ENCODE measurements around the gene MALL. TPM values are rescaled to one million over a fixed set of nuclear protein-coding genes. Genes with fewer than 3 reads are reported as not detected.
"Not testable (repeated sequence)": the region's sequence is repeated elsewhere in the genome, so short reads cannot be mapped to it uniquely, and the experiment has no call there.

Gene MALL
- total and polyA plus RNA-seq, 2 of the 8 experiments (the other 6 are each of a cell fraction or from before 2014, with no cell fraction given) = 3.9 to 8.0 TPM

- H3K4me1 ChIP-seq (replicated peaks in 1 of 4; ENCODE audit: control insufficient read depth in 3 of 4, insufficient read depth in 4 of 4, low read length in 3 of 4); H2BK120ac ChIP-seq (replicated peaks; ENCODE audit: low read depth, low read length); H2AFZ ChIP-seq (ENCODE audit: low read length); H3K9ac ChIP-seq (replicated peaks in 1 of 4; ENCODE audit: extremely low read depth in 1 of 4, low read depth in 3 of 4, low read length in 3 of 4); H2BK20ac ChIP-seq (ENCODE audit: low read length); H3K79me1 ChIP-seq (ENCODE audit: low read depth, low read length); H3K9me3 ChIP-seq (ENCODE audit: insufficient read depth in 2 of 2, low read depth in 1 of 2, low read length in 1 of 2); H3K56ac ChIP-seq (replicated peaks; ENCODE audit: insufficient read length, low read depth, low read length); H3K4me3 ChIP-seq (ENCODE audit: extremely low read depth in 1 of 4, insufficient read depth in 2 of 4, low read depth in 3 of 4, low read length in 4 of 4); H3K18ac ChIP-seq (ENCODE audit: extremely low read depth, low read length); H4K20me1 ChIP-seq (replicated peaks in 1 of 2; ENCODE audit: control insufficient read depth in 1 of 2, insufficient read depth in 2 of 2, low read length in 2 of 2); DNase-seq (ENCODE audit: low read depth in 1 of 2, low spot score in 2 of 2); H3K27ac ChIP-seq (ENCODE audit: low read depth, low read length); CTCF ChIA-PET (ENCODE audit: partially characterized antibody); H3K14ac ChIP-seq (ENCODE audit: insufficient read length); H4K8ac ChIP-seq (ENCODE audit: extremely low read depth, insufficient read depth, low read length); H3K23me2 ChIP-seq (ENCODE audit: low read depth, low read length); H2AK5ac ChIP-seq (ENCODE audit: low read depth, low read length); H3K4me2 ChIP-seq (ENCODE audit: insufficient read depth in 1 of 2, low read depth in 2 of 2, low read length in 2 of 2); H3K23ac ChIP-seq (ENCODE audit: insufficient read length); H4K91ac ChIP-seq (replicated peaks; ENCODE audit: insufficient read length, low read length); H3K79me2 ChIP-seq (ENCODE audit: control insufficient read depth in 1 of 2, insufficient read depth in 2 of 2, low read length in 2 of 2); FAIRE-seq; H2BK15ac ChIP-seq (ENCODE audit: low read length); H4K5ac ChIP-seq (ENCODE audit: insufficient read length, low read depth, low read length); H3K4ac ChIP-seq (replicated peaks; ENCODE audit: insufficient read length, low read depth, low read length); POLR2A ChIA-PET (ENCODE audit: partially characterized antibody); H3K27me3 ChIP-seq (replicated peaks in 1 of 4; ENCODE audit: control insufficient read depth in 3 of 4, extremely low read depth in 1 of 4, insufficient read depth in 3 of 4, low read length in 3 of 4); H2BK5ac ChIP-seq (ENCODE audit: low read depth, low read length); H3K36me3 ChIP-seq (ENCODE audit: control insufficient read depth in 2 of 4, insufficient read depth in 4 of 4, low read length in 3 of 4); H2BK12ac ChIP-seq (ENCODE audit: low read depth, low read length): not testable (repeated sequence)
- no CpG with 5 or more reads among the region's 2 CpGs for WGBS, 2 experiments (ENCODE audit: extremely low coverage in 1 of 2, insufficient coverage in 1 of 2, insufficient read length in 1 of 2, insufficient replicate concordance in 2 of 2, low coverage in 1 of 2, low lambda C conversion rate in 2 of 2, missing lambda C conversion rate in 1 of 2)
Observed at GRCh38 chr2:110060550-110060949, 55.1 kb downstream of the MALL start.

GRCh38 chr2:110059694-110060358, 55.8 kb downstream of the MALL start:
- H3K27me3 ChIP-seq (replicated peaks in 1 of 4; ENCODE audit: control insufficient read depth in 3 of 4, extremely low read depth in 1 of 4, insufficient read depth in 3 of 4, low read length in 3 of 4); H4K91ac ChIP-seq (replicated peaks; ENCODE audit: insufficient read length, low read length); H3K27ac ChIP-seq (ENCODE audit: low read depth, low read length); H3K36me3 ChIP-seq (ENCODE audit: control insufficient read depth in 2 of 4, insufficient read depth in 4 of 4, low read length in 3 of 4); H2BK20ac ChIP-seq (ENCODE audit: low read length); CTCF ChIA-PET (ENCODE audit: partially characterized antibody); H3K56ac ChIP-seq (replicated peaks; ENCODE audit: insufficient read length, low read depth, low read length); H3K79me2 ChIP-seq (ENCODE audit: control insufficient read depth in 1 of 2, insufficient read depth in 2 of 2, low read length in 2 of 2); H4K5ac ChIP-seq (ENCODE audit: insufficient read length, low read depth, low read length); DNase-seq (ENCODE audit: low read depth in 1 of 2, low spot score in 2 of 2); FAIRE-seq; H3K4me1 ChIP-seq (replicated peaks in 1 of 4; ENCODE audit: control insufficient read depth in 3 of 4, insufficient read depth in 4 of 4, low read length in 3 of 4); H3K79me1 ChIP-seq (ENCODE audit: low read depth, low read length); POLR2A ChIA-PET (ENCODE audit: partially characterized antibody); H3K4ac ChIP-seq (replicated peaks; ENCODE audit: insufficient read length, low read depth, low read length); H3K4me2 ChIP-seq (ENCODE audit: insufficient read depth in 1 of 2, low read depth in 2 of 2, low read length in 2 of 2); H2BK12ac ChIP-seq (ENCODE audit: low read depth, low read length); H3K9ac ChIP-seq (replicated peaks in 1 of 4; ENCODE audit: extremely low read depth in 1 of 4, low read depth in 3 of 4, low read length in 3 of 4); H3K14ac ChIP-seq (ENCODE audit: insufficient read length); H4K20me1 ChIP-seq (replicated peaks in 1 of 2; ENCODE audit: control insufficient read depth in 1 of 2, insufficient read depth in 2 of 2, low read length in 2 of 2); H2AFZ ChIP-seq (ENCODE audit: low read length); H3K23ac ChIP-seq (ENCODE audit: insufficient read length); H3K23me2 ChIP-seq (ENCODE audit: low read depth, low read length); H3K18ac ChIP-seq (ENCODE audit: extremely low read depth, low read length); H2AK5ac ChIP-seq (ENCODE audit: low read depth, low read length); H2BK15ac ChIP-seq (ENCODE audit: low read length); H4K8ac ChIP-seq (ENCODE audit: extremely low read depth, insufficient read depth, low read length); H2BK5ac ChIP-seq (ENCODE audit: low read depth, low read length); H3K4me3 ChIP-seq (ENCODE audit: extremely low read depth in 1 of 4, insufficient read depth in 2 of 4, low read depth in 3 of 4, low read length in 4 of 4); H2BK120ac ChIP-seq (replicated peaks; ENCODE audit: low read depth, low read length); H3K9me3 ChIP-seq (ENCODE audit: insufficient read depth in 2 of 2, low read depth in 1 of 2, low read length in 1 of 2): not testable (repeated sequence)
- no CpG with 5 or more reads among the region's 1 CpG for WGBS, 2 experiments (ENCODE audit: extremely low coverage in 1 of 2, insufficient coverage in 1 of 2, insufficient read length in 1 of 2, insufficient replicate concordance in 2 of 2, low coverage in 1 of 2, low lambda C conversion rate in 2 of 2, missing lambda C conversion rate in 1 of 2)
